ENCODE results near the gene LEP. TPM values are rescaled to one million over a fixed set of nuclear protein-coding genes. Genes with fewer than 3 reads are reported as not detected.
"Not testable (repeated sequence)": the region's sequence is repeated elsewhere in the genome, so short reads cannot be mapped to it uniquely, and the experiment has no call there.

LEP gene
- total RNA-seq, 1 experiment from 2014 or later, result not detected

DNA sequence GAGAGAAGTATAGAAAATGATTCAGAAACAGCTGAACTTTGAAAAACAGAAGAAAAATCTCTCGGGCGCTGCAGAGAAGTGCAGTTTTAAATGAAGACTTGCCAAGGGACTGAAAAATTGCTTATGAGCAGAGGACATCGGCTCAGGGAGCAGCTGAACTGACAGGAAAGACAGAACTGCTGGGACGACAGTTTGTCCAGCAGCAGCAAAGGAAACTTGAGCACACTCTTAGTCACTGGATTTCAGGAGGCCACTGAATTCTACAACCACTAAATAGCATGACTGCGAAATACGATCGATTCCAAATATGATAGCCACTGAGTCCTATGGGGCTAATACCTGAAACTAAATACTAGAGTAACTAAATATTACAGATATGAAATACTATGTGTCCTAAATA lies 43.0 kb downstream of the LEP start:
- H3K9me3 ChIP-seq (ENCODE audit: control insufficient read depth, insufficient read depth, low read depth, low read length), result peaks cover 7% of the 10 kb centered on the region; the same call in 1 of the 2 replicates
- ChIA-PET POLR2A (no interaction called here), CTCF (no interaction called here)
- DNase-seq (ENCODE audit: low read depth, low spot score), result no peak
- H3K27me3 ChIP-seq (ENCODE audit: control insufficient read depth, insufficient read depth, low read length), result no peaks in the 10 kb centered on the region
- no peaks in the 10 kb centered on the region for H3K36me3 ChIP-seq (ENCODE audit: control insufficient read depth, insufficient read depth, low read length)
- in situ Hi-C loops (cut with HindIII; ENCODE audit: low pct_unique_long_range_greater_than_20kb, low sequenced_read_pairs), result no loop called here
- TF ChIP-seq TCF7L2 (IDR thresholded peaks at IDR 0.05; ENCODE audit: low read depth, low read length), result no peak
- TF ChIP-seq, protein P1, sequence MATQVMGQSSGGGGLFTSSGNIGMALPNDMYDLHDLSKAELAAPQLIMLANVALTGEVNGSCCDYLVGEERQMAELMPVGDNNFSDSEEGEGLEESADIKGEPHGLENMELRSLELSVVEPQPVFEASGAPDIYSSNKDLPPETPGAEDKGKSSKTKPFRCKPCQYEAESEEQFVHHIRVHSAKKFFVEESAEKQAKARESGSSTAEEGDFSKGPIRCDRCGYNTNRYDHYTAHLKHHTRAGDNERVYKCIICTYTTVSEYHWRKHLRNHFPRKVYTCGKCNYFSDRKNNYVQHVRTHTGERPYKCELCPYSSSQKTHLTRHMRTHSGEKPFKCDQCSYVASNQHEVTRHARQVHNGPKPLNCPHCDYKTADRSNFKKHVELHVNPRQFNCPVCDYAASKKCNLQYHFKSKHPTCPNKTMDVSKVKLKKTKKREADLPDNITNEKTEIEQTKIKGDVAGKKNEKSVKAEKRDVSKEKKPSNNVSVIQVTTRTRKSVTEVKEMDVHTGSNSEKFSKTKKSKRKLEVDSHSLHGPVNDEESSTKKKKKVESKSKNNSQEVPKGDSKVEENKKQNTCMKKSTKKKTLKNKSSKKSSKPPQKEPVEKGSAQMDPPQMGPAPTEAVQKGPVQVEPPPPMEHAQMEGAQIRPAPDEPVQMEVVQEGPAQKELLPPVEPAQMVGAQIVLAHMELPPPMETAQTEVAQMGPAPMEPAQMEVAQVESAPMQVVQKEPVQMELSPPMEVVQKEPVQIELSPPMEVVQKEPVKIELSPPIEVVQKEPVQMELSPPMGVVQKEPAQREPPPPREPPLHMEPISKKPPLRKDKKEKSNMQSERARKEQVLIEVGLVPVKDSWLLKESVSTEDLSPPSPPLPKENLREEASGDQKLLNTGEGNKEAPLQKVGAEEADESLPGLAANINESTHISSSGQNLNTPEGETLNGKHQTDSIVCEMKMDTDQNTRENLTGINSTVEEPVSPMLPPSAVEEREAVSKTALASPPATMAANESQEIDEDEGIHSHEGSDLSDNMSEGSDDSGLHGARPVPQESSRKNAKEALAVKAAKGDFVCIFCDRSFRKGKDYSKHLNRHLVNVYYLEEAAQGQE (IDR thresholded peaks at IDR 0.05; ENCODE audit: insufficient read depth in 1 of 2, low read depth in 2 of 2, low read length in 1 of 2), result no peak
- H3K27ac ChIP-seq (ENCODE audit: low read length), result no peak overlapping the region
- no peaks in the 10 kb centered on the region for H3K4me1 ChIP-seq (ENCODE audit: control insufficient read depth, insufficient read depth, low read length)
- ATAC-seq, result no peak
- no TSS peak for BruUV-seq (replicated peaks)
- intact Hi-C loops (cut with micrococcal nuclease; ENCODE audit: unreplicated experiment), result no loop called here
- no peak overlapping the region for H3K4me3 ChIP-seq (ENCODE audit: low read depth in 2 of 2, low read length in 2 of 2)

DNA sequence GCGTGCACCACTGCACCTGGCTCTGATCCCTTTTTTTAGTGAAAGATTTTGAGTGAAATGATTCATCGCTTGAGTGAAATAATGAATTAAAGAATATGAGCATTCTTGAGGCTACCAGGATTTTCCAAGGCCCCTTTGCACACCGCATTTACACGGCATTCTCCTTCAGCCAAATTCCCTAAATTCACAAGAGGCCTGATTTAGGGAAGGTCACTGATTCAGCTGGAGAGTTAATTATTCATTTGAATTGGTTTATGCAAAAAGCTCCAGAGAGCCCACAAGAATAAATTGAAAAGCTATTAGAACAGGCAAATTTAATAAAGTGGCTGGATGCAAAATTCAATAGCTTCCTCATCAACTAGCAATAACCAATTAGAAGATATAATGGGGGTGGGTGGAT lies 46.5 kb downstream of the LEP start:
- ChIA-PET POLR2A (no interaction called here), CTCF (no interaction called here)
- Histone ChIP-seq H3K27me3 (ENCODE audit: control insufficient read depth, insufficient read depth, low read length) (no peaks in the 10 kb centered on the region), H3K4me1 (ENCODE audit: control insufficient read depth, insufficient read depth, low read length) (no peaks in the 10 kb centered on the region), H3K4me3 (ENCODE audit: low read depth in 2 of 2, low read length in 2 of 2) (no peak overlapping the region), H3K27ac (ENCODE audit: low read length) (no peak overlapping the region), H3K9me3 (ENCODE audit: control insufficient read depth, insufficient read depth, low read depth, low read length) (no peaks in the 10 kb centered on the region), H3K36me3 (ENCODE audit: control insufficient read depth, insufficient read depth, low read length) (no peaks in the 10 kb centered on the region)
- in situ Hi-C loops (cut with HindIII; ENCODE audit: low pct_unique_long_range_greater_than_20kb, low sequenced_read_pairs) (no loop called here), intact Hi-C loops (cut with micrococcal nuclease; ENCODE audit: unreplicated experiment) (no loop called here)
- no TSS peak for BruUV-seq (replicated peaks)
- ATAC-seq, result no peak
- TF ChIP-seq TCF7L2 (IDR thresholded peaks at IDR 0.05; ENCODE audit: low read depth, low read length) (no peak), POLR2AphosphoS5 (IDR thresholded peaks at IDR 0.05; ENCODE audit: low read depth, low read length) (no peak), SIN3A (IDR thresholded peaks at IDR 0.05; ENCODE audit: borderline replicate concordance, insufficient read depth, low read depth, low read length) (no peak)
- TF ChIP-seq, protein P2, sequence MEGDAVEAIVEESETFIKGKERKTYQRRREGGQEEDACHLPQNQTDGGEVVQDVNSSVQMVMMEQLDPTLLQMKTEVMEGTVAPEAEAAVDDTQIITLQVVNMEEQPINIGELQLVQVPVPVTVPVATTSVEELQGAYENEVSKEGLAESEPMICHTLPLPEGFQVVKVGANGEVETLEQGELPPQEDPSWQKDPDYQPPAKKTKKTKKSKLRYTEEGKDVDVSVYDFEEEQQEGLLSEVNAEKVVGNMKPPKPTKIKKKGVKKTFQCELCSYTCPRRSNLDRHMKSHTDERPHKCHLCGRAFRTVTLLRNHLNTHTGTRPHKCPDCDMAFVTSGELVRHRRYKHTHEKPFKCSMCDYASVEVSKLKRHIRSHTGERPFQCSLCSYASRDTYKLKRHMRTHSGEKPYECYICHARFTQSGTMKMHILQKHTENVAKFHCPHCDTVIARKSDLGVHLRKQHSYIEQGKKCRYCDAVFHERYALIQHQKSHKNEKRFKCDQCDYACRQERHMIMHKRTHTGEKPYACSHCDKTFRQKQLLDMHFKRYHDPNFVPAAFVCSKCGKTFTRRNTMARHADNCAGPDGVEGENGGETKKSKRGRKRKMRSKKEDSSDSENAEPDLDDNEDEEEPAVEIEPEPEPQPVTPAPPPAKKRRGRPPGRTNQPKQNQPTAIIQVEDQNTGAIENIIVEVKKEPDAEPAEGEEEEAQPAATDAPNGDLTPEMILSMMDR (IDR thresholded peaks at IDR 0.05), result no peak
- TF ChIP-seq, protein P1 (IDR thresholded peaks at IDR 0.05; ENCODE audit: insufficient read depth in 1 of 2, low read depth in 2 of 2, low read length in 1 of 2), result no peak
- DNase-seq (ENCODE audit: low read depth, low spot score), result no peak

DNA sequence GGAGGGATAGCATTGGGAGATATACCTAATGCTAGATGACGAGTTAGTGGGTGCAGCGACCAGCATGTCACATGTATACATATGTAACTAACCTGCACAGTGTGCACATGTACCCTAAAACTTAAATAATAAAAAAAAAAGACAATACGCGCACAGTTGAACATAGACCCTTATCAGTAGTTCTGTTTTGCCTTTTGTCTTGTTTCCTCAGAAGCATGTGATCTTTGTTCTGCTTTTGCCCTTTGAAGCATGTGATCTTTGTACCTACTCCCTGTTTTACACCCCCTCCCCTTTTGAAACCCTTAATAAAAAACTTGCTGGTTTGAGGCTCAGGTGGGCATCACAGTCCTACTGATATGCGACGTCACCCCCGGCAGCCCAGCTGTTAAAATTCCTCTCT lies 56.9 kb downstream of the LEP start:
- ATAC-seq; in situ Hi-C loops (cut with HindIII; ENCODE audit: low pct_unique_long_range_greater_than_20kb, low sequenced_read_pairs); DNase-seq (ENCODE audit: low read depth, low spot score); POLR2A ChIA-PET; H3K27me3 ChIP-seq (ENCODE audit: control insufficient read depth, insufficient read depth, low read length); CTCF ChIA-PET; H3K4me3 ChIP-seq (ENCODE audit: low read depth in 2 of 2, low read length in 2 of 2); intact Hi-C loops (cut with micrococcal nuclease; ENCODE audit: unreplicated experiment); H3K27ac ChIP-seq (ENCODE audit: low read length); H3K4me1 ChIP-seq (ENCODE audit: control insufficient read depth, insufficient read depth, low read length); BruUV-seq (replicated peaks); H3K36me3 ChIP-seq (ENCODE audit: control insufficient read depth, insufficient read depth, low read length); H3K9me3 ChIP-seq (ENCODE audit: control insufficient read depth, insufficient read depth, low read depth, low read length): not testable (repeated sequence)

All from Panc1 (cell line).